22Rv1 (cell line): ENCODE data around the gene LRRTM4.
"Not testable (repeated sequence)": the region's sequence is repeated elsewhere in the genome, so short reads cannot be mapped to it uniquely, and the experiment has no call there.

Experiments
- H3K27ac ChIP-seq: fragments of 450-650 bp; 2 replicates; pipeline ENCODE4 v1.5.1; 2017
- CTCF ChIP-seq: fragments of 450-650 bp; IDR thresholded peaks from 2 replicates; pipeline ENCODE4 v1.5.1; 2017; ENCODE audit warnings: mild to moderate bottlenecking
- ZFX ChIP-seq: fragments of 450-650 bp; IDR thresholded peaks from 2 replicates; pipeline ENCODE4 v1.6.1; 2017; ENCODE audit warnings: antibody characterized with exemption, borderline replicate concordance

Gene LRRTM4

GRCh38 chr2:77081597-77081996 lies 440.6 kb downstream of the LRRTM4 start:
- TF ChIP-seq CTCF (no peak), ZFX (no peak)
- H3K27ac ChIP-seq, result no peak overlapping the region

- TF ChIP-seq CTCF (no peak), ZFX (no peak)
- no peak overlapping the region for H3K27ac ChIP-seq
Measured at GRCh38 chr2:77064324-77064723, 457.9 kb downstream of the LRRTM4 start.

- H3K27ac ChIP-seq, result no peak overlapping the region
- TF ChIP-seq CTCF, result no peak
- no peak for TF ChIP-seq ZFX
Measured at GRCh38 chr2:77054938-77055337, 467.2 kb downstream of the LRRTM4 start.

- no peak for TF ChIP-seq ZFX
- no peak for TF ChIP-seq CTCF
- no peak overlapping the region for H3K27ac ChIP-seq
Measured at GRCh38 chr2:77046339-77046738, 475.8 kb downstream of the LRRTM4 start.

GRCh38 chr2:77045456-77045855 lies 476.7 kb downstream of the LRRTM4 start:
- H3K27ac ChIP-seq, result not testable (repeated sequence)

GRCh38 chr2:77034445-77034844 lies 487.7 kb downstream of the LRRTM4 start:
- H3K27ac ChIP-seq, result no peak overlapping the region
- no peak for TF ChIP-seq ZFX
- no peak for TF ChIP-seq CTCF

- not testable (repeated sequence) for H3K27ac ChIP-seq
Measured at GRCh38 chr2:77029237-77029636, 492.9 kb downstream of the LRRTM4 start.

- TF ChIP-seq ZFX (no peak), CTCF (no peak)
- no peak overlapping the region for H3K27ac ChIP-seq
Measured at GRCh38 chr2:77028032-77028600, 494.1 kb downstream of the LRRTM4 start.
